Frontal cortex (tissue), 4 donors: ENCODE results near the gene KCNQ1. TPM values are rescaled to one million over a fixed set of nuclear protein-coding genes. Genes with fewer than 3 reads are reported as not detected.

Experiments used
- DNase-seq, 2 donors: peaks; one replicate each; pipeline ENCODE4 v3.0.0; 2012; ENCODE audit warnings: low spot score in 2 of 2
- FAIRE-seq: peaks from 2 replicates; lab custom pipeline; 2012; peaks lifted over from hg19 to GRCh38; lab: Jason Lieb, UNC
- total RNA-seq: library from RNA; depleted of rRNA; stranded (reverse); fragments of >200 nt; gene quantifications from one replicate; pipeline ENCODE4 v1.2.3, GENCODE V29; 2014
- donor health status: control.
- donor health status: control.
- donor health status: control.

KCNQ1 gene
- total RNA-seq, 1 donor from 2014 or later: under 0.01 TPM

DNA sequence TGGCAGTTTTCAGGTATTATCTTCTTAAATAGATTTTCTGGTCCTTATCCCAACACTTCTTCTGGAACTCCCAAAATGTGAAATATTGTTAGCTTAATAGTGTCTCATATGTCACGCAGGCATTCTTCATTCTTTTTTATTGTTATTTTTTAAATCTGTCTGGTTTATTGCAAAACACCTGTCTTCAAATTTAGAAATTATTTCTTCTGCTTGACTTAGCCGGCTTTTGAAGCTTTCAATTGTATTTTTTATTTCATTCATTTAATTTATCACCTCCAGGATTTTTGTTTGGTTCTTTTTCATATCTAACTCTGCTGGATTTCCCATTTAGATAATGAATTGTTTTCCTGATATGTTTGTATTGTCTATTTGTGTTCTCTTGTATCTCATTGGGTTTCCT lies 205.0 kb downstream of the KCNQ1 start:
- DNase-seq (no peak), FAIRE-seq (no peak)

DNA sequence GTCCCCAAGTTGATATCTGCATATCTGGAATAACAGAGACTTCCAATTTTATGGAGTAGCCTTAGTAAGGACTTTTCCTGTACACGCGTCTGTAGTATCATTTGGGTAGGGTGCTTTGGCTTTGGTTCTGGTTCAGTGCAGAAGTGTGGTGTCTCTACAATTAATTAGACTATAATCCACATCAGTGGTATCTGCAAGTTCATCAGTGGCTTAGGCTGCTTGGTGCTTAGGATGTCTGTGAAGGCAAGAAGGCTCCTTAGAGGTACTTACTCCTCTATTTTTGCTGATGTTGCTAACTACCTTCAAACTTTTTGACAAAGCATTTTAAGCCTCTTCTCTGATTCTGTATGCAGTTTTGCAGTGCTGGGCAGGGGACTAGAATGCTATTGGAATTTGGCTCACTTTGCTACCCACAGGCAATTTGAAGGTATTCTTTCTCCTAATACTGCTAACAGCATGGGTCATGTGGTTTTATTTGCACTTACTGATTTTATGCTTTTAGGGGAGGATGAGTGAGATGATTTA lies 205.6 kb downstream of the KCNQ1 start:
- DNase-seq: no peak
- FAIRE-seq: no peak

GRCh38 chr11:2651054-2651617 lies 206.3 kb downstream of the KCNQ1 start:
- DNase-seq: no peak
- FAIRE-seq: no peak

DNA sequence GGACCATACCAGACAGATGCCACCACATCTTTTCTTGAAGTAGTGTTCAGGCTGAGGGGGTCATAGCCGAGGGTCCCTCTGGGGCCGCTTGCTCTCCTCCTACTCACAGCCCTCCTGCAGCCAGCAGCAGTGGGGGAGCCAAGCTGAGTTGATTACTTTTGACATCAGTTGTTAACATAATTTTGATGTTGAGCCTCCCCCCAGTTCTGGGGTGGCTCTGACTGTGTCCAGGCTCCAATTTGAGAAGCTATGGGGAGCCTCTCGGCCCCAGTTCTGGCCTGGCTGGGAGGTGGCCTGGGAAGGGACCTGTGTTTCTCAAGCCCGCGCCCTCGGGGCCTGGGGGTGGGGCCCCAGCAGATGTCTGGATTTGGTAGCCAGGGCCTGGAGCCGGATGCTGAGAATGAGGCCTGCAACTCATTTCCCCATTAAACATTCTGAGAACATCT lies 207.0 kb downstream of the KCNQ1 start:
- DNase-seq: no peak
- no peak for FAIRE-seq

DNA sequence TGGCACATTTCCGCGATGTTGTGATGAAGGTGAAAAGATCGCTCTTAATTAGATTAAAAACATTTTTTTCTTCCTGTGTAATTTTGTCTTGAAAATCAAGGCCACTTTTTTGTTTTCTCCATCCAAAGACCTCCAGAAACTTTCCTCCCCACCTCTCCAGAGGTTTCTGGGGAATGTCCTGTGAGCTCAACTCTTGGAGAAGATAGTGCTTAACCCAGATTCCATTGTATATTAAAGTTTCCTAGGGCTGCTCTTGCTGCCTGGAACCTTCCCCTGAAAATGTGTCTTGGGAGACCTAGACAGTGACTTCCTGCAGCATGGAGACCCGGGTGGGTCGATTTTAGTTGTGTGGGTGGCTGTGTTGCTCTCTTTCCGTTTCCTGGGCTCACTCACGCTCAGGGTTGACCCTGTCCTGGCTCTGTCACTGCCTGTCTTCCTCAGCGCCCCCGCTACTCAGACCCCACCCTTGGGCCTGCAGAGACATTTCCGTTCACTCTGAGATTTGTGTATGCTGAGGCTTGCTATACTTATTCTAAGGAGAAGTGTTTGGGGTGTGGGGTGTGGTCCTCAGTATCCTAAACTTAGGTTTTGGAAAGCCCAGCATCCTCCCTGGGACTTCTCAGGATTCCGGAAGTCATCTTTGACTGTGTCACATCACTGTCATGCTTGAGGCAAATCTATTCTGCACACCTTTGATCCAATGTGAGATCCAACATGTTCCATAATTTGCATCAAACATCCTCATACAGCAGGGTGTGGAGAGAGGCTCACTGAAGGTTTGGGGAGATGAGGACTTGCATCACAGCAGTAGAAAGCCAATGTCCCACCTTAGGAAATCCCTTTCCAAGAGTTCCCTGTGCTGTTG lies 207.8 kb downstream of the KCNQ1 start:
- DNase-seq (no peak), FAIRE-seq (no peak)

GRCh38 chr11:2653198-2653551 lies 208.4 kb downstream of the KCNQ1 start:
- FAIRE-seq: no peak
- DNase-seq: no peak

- DNase-seq (no peak), FAIRE-seq (no peak)
Measured at GRCh38 chr11:2653930-2654739, 209.3 kb downstream of the KCNQ1 start.

DNA sequence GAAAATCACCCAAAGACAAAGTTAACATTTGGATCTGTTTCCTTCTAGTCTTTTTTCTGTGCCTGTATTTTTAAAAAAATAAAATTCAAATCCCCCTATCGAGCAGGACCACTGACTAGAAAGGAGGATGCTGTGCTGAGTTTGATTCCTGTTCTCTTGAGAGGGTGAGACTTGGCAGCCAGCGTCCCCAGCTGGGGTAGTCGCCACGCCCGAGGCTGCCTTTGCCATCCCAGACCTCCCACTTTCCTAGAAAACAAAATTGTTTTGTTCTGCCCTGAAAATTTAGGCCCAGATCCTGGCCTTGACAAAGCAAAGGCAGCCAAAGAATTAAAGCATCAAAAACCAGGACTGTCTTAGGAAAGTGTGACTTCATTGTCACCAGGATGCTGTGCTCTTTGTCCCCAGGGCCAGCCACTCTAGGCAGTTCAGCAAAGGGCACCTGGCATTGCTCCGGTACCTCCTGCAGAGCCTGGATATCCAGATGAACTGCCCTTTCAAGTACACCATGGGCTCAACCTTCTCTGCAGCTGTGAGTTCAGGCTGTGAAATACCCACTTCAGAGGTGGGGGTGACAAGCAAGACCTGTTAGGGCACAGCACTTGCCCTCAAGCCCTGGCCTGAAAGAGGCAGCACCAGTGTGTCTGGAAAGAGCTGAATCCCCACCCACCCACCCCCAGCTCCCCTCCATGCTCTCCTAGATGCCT lies 210.4 kb downstream of the KCNQ1 start:
- DNase-seq (no peak), FAIRE-seq (no peak)

GRCh38 chr11:2655834-2656622 lies 211.2 kb downstream of the KCNQ1 start:
- DNase-seq (no peak), FAIRE-seq (no peak)

GRCh38 chr11:2656859-2657258 lies 212.1 kb downstream of the KCNQ1 start:
- DNase-seq (no peak), FAIRE-seq (no peak)

DNA sequence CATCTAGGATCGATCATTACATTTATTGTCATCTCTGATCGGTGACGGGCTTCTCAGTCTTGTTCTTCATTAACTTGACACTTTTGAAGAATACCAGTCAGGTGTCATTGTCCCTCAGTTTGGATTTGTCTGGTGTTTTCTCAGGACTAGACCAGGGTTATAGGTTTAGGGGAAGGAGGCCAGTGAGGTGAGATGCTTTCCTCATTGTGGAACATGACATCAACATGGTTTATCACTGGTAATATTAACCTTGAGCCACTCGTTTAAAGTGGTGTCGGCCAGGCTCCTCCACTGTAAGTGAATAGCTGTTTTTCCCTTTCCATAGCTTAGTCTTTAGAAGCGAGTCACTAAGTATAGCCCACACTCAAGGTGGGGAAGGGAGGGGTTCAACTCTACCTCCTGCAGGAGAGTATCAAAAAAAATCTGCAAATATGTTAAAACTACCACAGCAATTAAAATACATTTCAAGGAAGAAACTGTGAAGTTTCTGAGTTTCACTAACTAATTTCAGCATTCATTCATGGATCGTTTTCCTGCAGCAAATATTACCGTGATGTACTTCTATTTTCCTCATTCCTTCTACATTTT lies 213.0 kb downstream of the KCNQ1 start:
- no peak for DNase-seq
- FAIRE-seq: no peak

- no peak for FAIRE-seq
- no peak for DNase-seq
Measured at GRCh38 chr11:2660357-2660939, 215.6 kb downstream of the KCNQ1 start.

GRCh38 chr11:2661173-2662023 lies 216.6 kb downstream of the KCNQ1 start:
- no peak for FAIRE-seq
- DNase-seq: no peak

- DNase-seq: no peak
Measured at GRCh38 chr11:2662024-2662312, 217.2 kb downstream of the KCNQ1 start.

GRCh38 chr11:2662430-2663299 lies 217.9 kb downstream of the KCNQ1 start:
- FAIRE-seq (no peak), DNase-seq (no peak)

More at GRCh38 chr11:2662024-2662312, 217.2 kb downstream of the KCNQ1 start:
- no peak for FAIRE-seq

DNA sequence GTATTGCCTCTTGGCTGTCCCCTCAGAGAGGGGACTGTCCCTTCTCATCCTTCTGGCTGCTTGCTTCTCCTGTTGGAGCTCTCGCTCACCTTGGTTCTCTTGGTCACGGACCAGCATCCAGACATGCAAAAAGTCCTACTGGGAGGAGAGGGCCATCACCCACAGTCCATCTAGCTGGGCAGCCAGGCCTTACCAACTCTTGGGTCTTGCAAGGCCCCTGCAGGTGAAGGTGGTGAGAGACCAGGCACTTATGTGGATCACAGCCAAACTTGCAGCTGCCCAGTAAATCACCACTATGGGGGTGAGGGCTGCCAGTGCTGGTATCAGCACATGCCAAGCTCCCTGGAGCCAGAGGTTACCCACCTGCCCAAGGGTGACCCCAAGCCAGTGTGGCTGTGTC lies 218.7 kb downstream of the KCNQ1 start:
- no peak for DNase-seq
- no peak for FAIRE-seq

GRCh38 chr11:2663915-2664314 lies 219.1 kb downstream of the KCNQ1 start:
- DNase-seq: no peak
- no peak for FAIRE-seq
